M059J (cell line): Measurements from ENCODE around the gene UBE2B. TPM values are rescaled to one million over a fixed set of nuclear protein-coding genes. Genes with fewer than 3 reads are reported as not detected.
"Not testable (repeated sequence)": the region's sequence is repeated elsewhere in the genome, so short reads cannot be mapped to it uniquely, and the experiment has no call there.

Experiments
- DNase-seq: peaks from one replicate; pipeline ENCODE4 v3.0.0-alpha.2; 2012; ENCODE audit warnings: low read depth
- total RNA-seq: library from RNA; depleted of rRNA; stranded (reverse); fragments of >200 nt; shearing (Covaris generic); gene quantifications from 2 replicates; pipeline ENCODE4 v1.2.3, GENCODE V29; 2014; rRNA removed

The UBE2B gene
- 46.0 and 50.0 TPM in 2 replicates for total RNA-seq

- peak; percentile 99 for DNase-seq
Observed at GRCh38 chr5:134370871-134371833, at the start of gene UBE2B. Gene UBE2B (plus strand): TSS chr5:134371569. CDS start chr5:134371596, 27 bp downstream.

- peak; percentile 4 for DNase-seq
Observed at GRCh38 chr5:134327327-134327726, 44.0 kb upstream of the UBE2B start.

GRCh38 chr5:134328619-134329018 lies 42.8 kb upstream of the UBE2B start:
- peak; percentile 1 for DNase-seq

GRCh38 chr5:134336833-134337232 lies 34.5 kb upstream of the UBE2B start:
- DNase-seq, result not testable (repeated sequence)

GRCh38 chr5:134343500-134343899 lies 27.9 kb upstream of the UBE2B start:
- DNase-seq, result not testable (repeated sequence)

GRCh38 chr5:134345476-134345875 lies 25.9 kb upstream of the UBE2B start:
- DNase-seq, result not testable (repeated sequence)

- no peak for DNase-seq
Observed at GRCh38 chr5:134345996-134346395, 25.4 kb upstream of the UBE2B start.

GRCh38 chr5:134349463-134349862 lies 21.9 kb upstream of the UBE2B start:
- no peak for DNase-seq

GRCh38 chr5:134355681-134356080 lies 15.7 kb upstream of the UBE2B start:
- no peak for DNase-seq

- DNase-seq, result no peak
Observed at GRCh38 chr5:134365604-134366003, 5.8 kb upstream of the UBE2B start.

GRCh38 chr5:134370311-134370870 lies 978 bp upstream of the UBE2B start:
- DNase-seq, result peak; percentile 13

GRCh38 chr5:134371834-134372340 lies 518 bp downstream of the UBE2B start:
- peak; percentile 69 for DNase-seq

GRCh38 chr5:134373633-134374032 lies 2.3 kb downstream of the UBE2B start:
- DNase-seq, result not testable (repeated sequence)

GRCh38 chr5:134374232-134374631 lies 2.9 kb downstream of the UBE2B start:
- peak; percentile 10 for DNase-seq

- DNase-seq, result no peak
Observed at GRCh38 chr5:134380346-134380745, 9.0 kb downstream of the UBE2B start.

GRCh38 chr5:134382204-134382603 lies 10.8 kb downstream of the UBE2B start:
- DNase-seq, result not testable (repeated sequence)

GRCh38 chr5:134383980-134384697 lies 12.8 kb downstream of the UBE2B start:
- DNase-seq, result no peak

GRCh38 chr5:134387443-134387842 lies 16.1 kb downstream of the UBE2B start:
- DNase-seq, result no peak

GRCh38 chr5:134392301-134392700 lies 20.9 kb downstream of the UBE2B start:
- peak; percentile 8 for DNase-seq

- peak; percentile 45 for DNase-seq
Observed at GRCh38 chr5:134394932-134395331, 23.6 kb downstream of the UBE2B start.

GRCh38 chr5:134396274-134396673 lies 24.9 kb downstream of the UBE2B start:
- no peak for DNase-seq

- no peak for DNase-seq
Observed at GRCh38 chr5:134397196-134397595, 25.8 kb downstream of the UBE2B start.
